Liver (tissue), 3 donors: ENCODE results near the gene BICDL2.

ENCODE experiments used
- EGR1 ChIP-seq, 2 donors: IDR thresholded peaks; 2 replicates each; pipeline ENCODE4 v1.6.1; 2016 to 2018; ENCODE audit warnings: antibody characterized with exemption in 2 of 2, low read depth in 2 of 2
- FOXA1 ChIP-seq: IDR thresholded peaks from 2 replicates; pipeline ENCODE4 v1.6.1; 2016; ENCODE audit warnings: antibody characterized with exemption
- JUND ChIP-seq, 2 donors: IDR thresholded peaks; 2 replicates each; pipeline ENCODE4 v1.6.1; 2016; ENCODE audit warnings: antibody characterized with exemption in 2 of 2
- NR2F2 ChIP-seq: IDR thresholded peaks from 2 replicates; pipeline ENCODE4 v1.6.1; 2016; ENCODE audit warnings: antibody characterized with exemption
- RAD21 ChIP-seq, 2 donors: IDR thresholded peaks; 2 replicates each; pipeline ENCODE4 v1.6.1; 2016; ENCODE audit warnings: antibody characterized with exemption in 2 of 2, mild to moderate bottlenecking in 2 of 2
- SP1 ChIP-seq: IDR thresholded peaks from 2 replicates; pipeline ENCODE4 v1.6.1; 2018; ENCODE audit warnings: antibody characterized with exemption, mild to moderate bottlenecking
- TAF1 ChIP-seq: conservative IDR thresholded peaks from 2 replicates; pipeline ENCODE4 v1.6.1; 2016; ENCODE audit warnings: antibody characterized with exemption, mild to moderate bottlenecking
- YY1 ChIP-seq: IDR thresholded peaks from 2 replicates; pipeline ENCODE4 v1.6.1; 2016; ENCODE audit warnings: antibody characterized with exemption, mild to moderate bottlenecking
- TF ChIP-seq, protein P1 (sequence below): fragments of 150-350 bp; IDR thresholded peaks from 2 replicates; pipeline ENCODE4 v1.5.1; 2017; ENCODE audit warnings: improper control_type of control experiment, low read depth, low read length; ENCODE audit not compliant: missing input control
- TF ChIP-seq, protein P2 (sequence below): IDR thresholded peaks from 2 replicates; pipeline ENCODE4 v1.6.1; 2016; ENCODE audit warnings: antibody characterized with exemption, mild to moderate bottlenecking
- TF ChIP-seq, protein P3 (sequence below): IDR thresholded peaks from 2 replicates; pipeline ENCODE4 v1.6.1; 2016; ENCODE audit warnings: antibody characterized with exemption
- TF ChIP-seq, protein P4 (sequence below): IDR thresholded peaks from 2 replicates; pipeline ENCODE4 v1.6.1; 2016; ENCODE audit warnings: antibody characterized with exemption
- TF ChIP-seq, protein P5 (sequence below): IDR thresholded peaks from 2 replicates; pipeline ENCODE4 v1.6.1; 2016; ENCODE audit warnings: antibody characterized with exemption
- donor health status: healthy.
- donor health status: healthy.

DNA sequence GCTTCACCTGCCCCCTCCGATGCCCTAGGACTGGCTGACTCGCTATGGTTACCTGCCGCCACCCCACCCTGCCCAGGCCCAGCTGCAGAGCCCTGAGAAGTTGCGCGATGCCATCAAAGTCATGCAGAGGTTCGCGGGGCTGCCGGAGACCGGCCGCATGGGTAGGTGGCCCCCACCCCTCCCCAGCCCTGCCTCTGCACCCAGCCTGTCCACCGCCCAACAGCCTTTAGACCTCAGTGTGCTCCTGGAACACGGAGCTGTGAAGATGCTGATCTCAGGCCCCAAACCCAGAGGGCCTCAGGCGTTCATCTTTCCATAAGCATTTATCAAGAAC is 10.6 kb upstream of the BICDL2 start:
- TF ChIP-seq, protein P1, sequence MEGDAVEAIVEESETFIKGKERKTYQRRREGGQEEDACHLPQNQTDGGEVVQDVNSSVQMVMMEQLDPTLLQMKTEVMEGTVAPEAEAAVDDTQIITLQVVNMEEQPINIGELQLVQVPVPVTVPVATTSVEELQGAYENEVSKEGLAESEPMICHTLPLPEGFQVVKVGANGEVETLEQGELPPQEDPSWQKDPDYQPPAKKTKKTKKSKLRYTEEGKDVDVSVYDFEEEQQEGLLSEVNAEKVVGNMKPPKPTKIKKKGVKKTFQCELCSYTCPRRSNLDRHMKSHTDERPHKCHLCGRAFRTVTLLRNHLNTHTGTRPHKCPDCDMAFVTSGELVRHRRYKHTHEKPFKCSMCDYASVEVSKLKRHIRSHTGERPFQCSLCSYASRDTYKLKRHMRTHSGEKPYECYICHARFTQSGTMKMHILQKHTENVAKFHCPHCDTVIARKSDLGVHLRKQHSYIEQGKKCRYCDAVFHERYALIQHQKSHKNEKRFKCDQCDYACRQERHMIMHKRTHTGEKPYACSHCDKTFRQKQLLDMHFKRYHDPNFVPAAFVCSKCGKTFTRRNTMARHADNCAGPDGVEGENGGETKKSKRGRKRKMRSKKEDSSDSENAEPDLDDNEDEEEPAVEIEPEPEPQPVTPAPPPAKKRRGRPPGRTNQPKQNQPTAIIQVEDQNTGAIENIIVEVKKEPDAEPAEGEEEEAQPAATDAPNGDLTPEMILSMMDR = no peak
- TF ChIP-seq, protein P2, sequence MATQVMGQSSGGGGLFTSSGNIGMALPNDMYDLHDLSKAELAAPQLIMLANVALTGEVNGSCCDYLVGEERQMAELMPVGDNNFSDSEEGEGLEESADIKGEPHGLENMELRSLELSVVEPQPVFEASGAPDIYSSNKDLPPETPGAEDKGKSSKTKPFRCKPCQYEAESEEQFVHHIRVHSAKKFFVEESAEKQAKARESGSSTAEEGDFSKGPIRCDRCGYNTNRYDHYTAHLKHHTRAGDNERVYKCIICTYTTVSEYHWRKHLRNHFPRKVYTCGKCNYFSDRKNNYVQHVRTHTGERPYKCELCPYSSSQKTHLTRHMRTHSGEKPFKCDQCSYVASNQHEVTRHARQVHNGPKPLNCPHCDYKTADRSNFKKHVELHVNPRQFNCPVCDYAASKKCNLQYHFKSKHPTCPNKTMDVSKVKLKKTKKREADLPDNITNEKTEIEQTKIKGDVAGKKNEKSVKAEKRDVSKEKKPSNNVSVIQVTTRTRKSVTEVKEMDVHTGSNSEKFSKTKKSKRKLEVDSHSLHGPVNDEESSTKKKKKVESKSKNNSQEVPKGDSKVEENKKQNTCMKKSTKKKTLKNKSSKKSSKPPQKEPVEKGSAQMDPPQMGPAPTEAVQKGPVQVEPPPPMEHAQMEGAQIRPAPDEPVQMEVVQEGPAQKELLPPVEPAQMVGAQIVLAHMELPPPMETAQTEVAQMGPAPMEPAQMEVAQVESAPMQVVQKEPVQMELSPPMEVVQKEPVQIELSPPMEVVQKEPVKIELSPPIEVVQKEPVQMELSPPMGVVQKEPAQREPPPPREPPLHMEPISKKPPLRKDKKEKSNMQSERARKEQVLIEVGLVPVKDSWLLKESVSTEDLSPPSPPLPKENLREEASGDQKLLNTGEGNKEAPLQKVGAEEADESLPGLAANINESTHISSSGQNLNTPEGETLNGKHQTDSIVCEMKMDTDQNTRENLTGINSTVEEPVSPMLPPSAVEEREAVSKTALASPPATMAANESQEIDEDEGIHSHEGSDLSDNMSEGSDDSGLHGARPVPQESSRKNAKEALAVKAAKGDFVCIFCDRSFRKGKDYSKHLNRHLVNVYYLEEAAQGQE = no peak
- TF ChIP-seq, protein P3, sequence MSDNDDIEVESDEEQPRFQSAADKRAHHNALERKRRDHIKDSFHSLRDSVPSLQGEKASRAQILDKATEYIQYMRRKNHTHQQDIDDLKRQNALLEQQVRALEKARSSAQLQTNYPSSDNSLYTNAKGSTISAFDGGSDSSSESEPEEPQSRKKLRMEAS = no peak
- TF ChIP-seq TAF1 (no peak), SP1 (no peak), RAD21 (IDR thresholded peaks at IDR 0.05) (no peak), YY1 (no peak), JUND (IDR thresholded peaks at IDR 0.05) (no peak), FOXA1 (no peak), EGR1 (IDR thresholded peaks at IDR 0.05; ENCODE audit: low read depth in 2 of 2) (no peak), NR2F2 (no peak)
- TF ChIP-seq, protein P4, sequence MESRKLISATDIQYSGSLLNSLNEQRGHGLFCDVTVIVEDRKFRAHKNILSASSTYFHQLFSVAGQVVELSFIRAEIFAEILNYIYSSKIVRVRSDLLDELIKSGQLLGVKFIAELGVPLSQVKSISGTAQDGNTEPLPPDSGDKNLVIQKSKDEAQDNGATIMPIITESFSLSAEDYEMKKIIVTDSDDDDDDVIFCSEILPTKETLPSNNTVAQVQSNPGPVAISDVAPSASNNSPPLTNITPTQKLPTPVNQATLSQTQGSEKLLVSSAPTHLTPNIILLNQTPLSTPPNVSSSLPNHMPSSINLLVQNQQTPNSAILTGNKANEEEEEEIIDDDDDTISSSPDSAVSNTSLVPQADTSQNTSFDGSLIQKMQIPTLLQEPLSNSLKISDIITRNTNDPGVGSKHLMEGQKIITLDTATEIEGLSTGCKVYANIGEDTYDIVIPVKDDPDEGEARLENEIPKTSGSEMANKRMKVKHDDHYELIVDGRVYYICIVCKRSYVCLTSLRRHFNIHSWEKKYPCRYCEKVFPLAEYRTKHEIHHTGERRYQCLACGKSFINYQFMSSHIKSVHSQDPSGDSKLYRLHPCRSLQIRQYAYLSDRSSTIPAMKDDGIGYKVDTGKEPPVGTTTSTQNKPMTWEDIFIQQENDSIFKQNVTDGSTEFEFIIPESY = no peak
- TF ChIP-seq, protein P5, sequence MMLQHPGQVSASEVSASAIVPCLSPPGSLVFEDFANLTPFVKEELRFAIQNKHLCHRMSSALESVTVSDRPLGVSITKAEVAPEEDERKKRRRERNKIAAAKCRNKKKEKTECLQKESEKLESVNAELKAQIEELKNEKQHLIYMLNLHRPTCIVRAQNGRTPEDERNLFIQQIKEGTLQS = no peak
